ENCODE measurements around the gene B4GALNT3.

Gene B4GALNT3

GRCh38 chr12:559906-560455 is 100.2 kb downstream of the B4GALNT3 start:
- DNase-seq (ENCODE audit: low read depth) = no peak

DNA sequence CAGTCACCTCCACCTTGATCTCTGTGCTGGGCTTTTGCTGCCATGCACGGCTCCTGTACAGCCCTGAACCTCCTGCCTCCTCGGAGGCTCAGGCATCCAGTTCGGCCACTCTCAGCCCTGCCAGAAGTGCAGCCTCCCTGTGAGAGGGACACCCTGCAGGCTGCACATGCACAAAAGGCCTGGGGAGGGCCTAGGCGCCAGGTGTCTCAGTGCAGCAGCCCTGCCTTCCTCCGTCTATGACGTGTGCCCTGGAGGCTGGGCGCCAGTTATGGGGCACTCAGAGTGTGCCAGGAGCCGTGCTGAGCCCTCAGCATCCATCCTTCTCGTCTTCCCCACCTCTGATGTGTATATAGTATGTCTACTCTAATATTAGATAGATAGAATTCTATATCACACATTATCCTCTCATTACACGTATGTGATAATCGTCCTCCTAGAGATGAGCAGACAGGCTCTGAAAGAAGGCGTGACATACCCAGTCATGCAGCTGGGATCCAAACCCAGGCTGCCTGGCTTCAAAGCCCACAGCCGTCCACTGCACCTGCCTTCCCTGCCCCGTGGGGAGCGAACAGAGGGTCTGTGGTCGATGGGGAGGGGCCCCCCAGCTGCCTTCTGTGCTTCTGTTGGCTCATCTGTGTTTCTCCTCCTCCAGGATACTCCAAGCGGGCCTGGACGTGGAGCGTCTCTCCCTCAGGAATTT is 101.1 kb downstream of the B4GALNT3 start:
- no peak for DNase-seq (ENCODE audit: low read depth)

DNA sequence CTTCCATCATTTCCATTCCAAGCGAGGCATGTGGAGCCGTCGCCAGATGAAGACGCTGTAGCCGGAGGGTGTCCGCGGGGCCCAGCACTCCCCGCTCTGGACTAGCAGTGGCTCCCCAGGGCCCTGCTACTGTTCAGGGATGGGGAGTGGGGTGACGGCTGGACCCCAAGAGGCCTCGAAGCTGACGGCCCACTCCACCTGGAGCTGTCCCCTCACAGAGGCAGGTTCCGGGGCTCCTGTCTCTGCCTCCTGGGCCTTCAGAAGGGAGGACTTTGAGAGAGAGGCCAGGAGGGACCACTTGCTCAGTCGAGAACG is 101.6 kb downstream of the B4GALNT3 start:
- no peak for DNase-seq (ENCODE audit: low read depth)

GRCh38 chr12:561908-562593 is 102.3 kb downstream of the B4GALNT3 start:
- DNase-seq (ENCODE audit: low read depth) = no peak

DNA sequence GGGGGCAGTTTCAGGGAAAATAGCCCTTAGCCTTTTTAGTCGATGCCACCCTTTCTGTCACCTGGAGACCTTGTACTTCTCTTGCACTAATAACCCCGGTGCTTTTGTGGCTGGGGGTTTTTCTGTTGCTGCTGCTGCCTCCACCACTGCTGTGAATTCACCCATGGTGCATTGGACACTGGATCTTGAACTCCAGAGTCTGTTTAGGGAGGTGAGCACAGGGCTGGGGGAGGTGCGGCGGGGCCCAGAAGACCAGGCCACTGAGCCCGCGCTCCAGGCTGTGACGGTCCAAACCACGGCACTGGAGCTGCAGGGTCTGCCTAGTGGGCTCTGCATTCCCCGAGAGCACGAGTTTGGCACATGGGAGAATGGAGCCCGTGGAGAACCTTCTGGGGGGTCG is 102.9 kb downstream of the B4GALNT3 start:
- no peak for DNase-seq (ENCODE audit: low read depth)

DNA sequence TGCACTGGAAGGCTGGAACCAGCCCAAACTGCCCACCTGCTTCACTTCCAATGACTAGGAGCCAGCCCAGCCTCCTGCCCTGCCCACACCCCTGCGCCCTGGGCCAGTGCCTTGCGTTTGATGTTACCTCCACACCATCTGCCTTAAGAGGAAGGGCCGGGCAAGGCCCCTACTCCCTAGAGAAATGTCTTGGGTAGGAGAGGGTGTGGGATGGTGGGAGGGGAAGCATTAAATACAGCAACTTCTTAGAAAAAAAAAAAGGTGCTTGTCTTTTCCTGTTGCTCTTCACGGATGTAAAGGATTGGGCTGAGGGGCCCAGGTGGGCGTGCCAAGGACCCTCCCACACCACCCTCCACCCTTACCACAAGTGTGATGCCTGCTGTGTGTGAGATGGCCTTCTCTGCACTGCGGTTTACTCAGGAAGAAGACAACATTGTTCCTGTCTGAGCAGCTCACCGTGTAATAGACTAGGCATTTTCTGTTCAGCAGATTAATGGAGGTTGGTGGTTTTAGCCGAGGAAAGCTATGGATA is 103.6 kb downstream of the B4GALNT3 start:
- DNase-seq (ENCODE audit: low read depth) = no peak

DNA sequence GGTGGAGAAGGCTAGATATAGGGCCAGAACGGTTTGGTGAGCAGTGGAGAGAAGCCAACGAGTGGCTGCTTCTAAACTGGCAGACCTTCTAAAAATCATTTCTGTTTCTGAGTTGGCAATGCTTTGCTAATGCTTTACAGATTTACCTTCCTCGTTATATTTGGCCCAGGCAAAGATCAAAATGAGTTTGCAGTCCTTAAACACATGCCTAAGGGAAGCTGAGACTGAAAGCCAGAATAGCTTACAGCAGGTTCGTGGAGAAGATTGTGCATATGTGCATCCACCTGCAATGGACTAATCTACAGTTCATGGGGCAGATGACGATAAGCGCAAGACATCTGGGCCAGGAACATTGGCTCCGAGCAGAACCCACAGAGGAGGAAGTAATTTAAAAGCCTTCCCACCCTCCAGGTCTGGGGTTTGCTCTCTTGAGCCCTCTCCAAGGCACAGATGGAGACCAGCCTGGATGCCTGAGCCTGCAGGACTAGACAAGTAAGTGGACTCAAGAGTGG is 104.1 kb downstream of the B4GALNT3 start:
- no peak for DNase-seq (ENCODE audit: low read depth)

DNA sequence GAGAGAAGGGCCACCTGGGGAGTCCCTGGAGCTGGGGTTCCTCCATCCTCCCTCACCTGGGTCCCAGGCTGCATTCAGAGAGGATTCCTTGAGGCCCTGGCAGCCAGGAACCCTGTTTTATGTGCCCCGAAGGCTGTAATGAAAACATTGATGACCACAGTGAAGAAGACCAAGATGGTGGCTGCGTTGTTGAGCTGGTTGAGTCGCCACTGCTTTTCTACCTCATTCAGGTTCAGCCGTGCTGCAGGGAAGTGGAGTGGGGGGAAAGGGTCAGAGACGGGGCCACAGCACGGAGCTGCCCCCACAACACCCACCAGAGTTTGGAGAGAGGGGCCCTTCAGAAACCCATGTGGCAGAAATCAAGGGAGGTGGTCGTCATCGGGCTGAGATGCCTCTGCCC is 105.4 kb downstream of the B4GALNT3 start:
- DNase-seq (ENCODE audit: low read depth) = no peak

DNA sequence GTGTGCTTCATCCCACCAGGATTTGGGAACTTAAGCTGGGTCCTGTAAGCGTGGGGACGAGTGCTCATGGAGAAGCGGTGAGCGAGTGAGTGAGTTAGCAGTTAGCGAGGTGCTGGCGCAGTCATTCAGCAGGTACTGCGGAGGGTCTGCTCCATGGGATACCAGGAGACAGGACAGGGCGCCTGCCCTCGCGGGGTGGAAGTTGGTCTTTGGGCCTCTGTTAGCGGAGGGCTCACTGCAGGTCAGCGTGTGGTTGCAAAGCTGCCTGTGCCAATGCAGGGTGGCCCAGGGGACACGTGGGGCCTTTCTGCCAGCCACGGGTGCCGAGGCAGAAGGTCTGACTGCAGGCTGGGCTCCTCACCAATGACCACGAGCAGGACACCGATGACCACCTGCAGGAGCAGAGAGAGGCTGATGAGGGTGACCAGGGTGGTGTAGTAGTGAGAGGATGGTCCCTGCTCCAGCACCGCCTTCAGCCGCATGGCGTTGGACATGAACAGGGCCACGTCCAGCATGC is 105.9 kb downstream of the B4GALNT3 start:
- no peak for DNase-seq (ENCODE audit: low read depth)

- DNase-seq (ENCODE audit: low read depth) = no peak
These were observed 108.7 kb downstream of the B4GALNT3 start for GRCh38 chr12:568486-568885.

DNA sequence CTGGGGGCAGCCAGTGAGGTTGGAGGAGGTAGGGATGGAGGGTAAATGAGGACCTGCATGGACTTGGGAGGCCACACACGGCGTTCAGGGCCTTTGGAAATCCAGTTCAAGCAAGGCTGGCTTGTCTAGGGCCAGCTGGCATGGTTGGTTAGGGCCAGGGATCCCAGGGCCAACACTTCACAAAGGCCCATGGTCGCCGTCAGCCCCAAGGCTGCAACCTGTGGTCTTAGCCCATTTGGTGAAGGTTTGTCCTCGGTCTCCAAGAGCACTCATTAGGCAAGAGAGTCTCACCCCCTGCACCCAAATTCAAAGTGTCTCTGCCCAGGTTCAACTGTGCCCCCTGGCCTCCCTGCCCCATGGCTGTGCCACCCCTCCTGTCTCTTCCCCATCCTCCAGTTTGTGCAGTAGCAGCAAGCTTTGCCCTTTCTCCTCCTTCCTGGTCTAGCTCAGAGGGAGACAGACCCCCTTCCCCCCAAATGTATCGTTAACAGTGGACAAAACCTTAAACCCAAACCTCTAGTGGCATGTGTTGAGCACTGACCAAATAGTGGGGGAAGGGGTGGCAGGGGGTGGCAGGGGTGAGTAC is 109.4 kb downstream of the B4GALNT3 start:
- no peak for DNase-seq (ENCODE audit: low read depth)

GRCh38 chr12:569803-570434 is 110.2 kb downstream of the B4GALNT3 start:
- no peak for DNase-seq (ENCODE audit: low read depth)

GRCh38 chr12:570435-570920 is 110.7 kb downstream of the B4GALNT3 start:
- no peak for DNase-seq (ENCODE audit: low read depth)

DNA sequence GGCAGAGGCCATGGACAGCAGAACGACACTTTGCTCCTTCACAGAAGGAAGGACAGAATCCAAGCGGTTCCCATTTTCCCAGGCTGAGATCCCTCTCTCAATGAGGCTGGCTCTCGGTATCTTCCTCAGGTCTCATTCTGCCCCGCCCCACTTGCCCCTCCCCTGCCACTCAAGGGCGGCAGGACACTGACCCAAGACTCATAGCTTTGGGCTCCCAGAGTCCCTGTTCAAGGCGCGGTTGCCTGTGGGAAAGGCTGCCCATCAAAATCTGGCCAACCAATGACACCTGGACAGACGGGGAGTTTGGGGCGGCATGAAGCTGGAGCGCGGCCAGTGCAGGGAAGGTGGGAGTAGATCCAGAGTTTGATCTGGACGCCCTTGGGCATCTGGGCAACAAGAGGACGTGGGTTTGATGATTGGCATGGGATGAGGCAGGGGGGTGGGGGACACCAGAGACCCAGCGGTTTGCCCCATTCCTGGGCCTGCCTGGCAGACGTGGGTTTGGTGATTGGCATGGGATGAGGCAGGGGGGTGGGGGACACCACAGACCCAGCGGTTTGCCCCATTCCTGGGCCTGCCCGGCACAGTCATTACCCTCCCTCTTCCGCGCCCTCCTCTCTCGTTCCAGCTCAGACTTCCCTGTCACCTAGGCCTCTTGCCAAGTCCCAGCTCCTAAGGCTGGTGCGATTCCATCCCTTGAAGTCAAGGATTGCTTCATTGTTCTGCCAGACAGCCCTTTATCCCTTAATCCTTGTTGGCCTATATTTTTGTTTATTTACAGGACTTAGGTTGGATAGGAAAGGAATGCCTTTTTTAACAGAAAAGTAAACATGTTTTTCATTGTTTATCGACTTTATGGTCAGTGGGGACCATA is 111.4 kb downstream of the B4GALNT3 start:
- DNase-seq (ENCODE audit: low read depth) = no peak

- no peak for DNase-seq (ENCODE audit: low read depth)
These were observed 112.2 kb downstream of the B4GALNT3 start for GRCh38 chr12:571795-572531.

DNA sequence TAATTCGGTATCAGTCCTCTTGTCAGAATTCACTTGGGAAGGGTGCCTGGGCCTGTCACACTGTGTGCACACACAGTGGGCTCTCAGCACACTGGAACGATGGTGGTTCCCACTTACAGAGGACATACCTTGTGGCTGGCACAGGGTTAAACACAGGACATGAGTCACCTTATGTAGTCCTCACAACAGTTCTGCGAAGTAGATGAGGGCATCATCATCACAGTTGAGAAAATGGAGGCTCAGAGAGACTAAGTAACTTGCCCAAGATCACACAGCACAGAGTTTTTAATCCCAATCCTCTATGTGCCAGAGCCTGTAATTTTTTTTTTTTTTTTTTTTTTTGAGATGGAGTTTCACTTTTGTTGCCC is 112.8 kb downstream of the B4GALNT3 start:
- DNase-seq (ENCODE audit: low read depth) = no peak

DNA sequence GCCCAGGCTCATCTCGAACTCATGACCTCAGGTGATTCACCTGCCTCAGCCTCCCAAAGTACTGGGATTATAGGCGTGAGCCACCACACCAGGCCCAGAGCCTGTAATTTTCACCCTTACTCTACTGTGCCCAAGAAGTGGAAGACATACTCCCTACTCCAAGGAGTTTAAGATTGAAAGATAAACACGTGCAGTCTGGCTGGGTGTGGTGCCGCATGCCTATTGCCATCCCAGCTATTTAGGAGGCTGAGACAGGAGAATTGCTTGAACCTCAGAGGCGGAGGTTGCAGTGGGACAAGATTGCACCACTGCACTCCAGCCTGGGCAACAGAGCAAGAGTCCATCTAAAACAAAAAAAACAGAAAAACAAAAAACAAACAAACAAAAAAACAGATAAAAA is 113.5 kb downstream of the B4GALNT3 start:
- no peak for DNase-seq (ENCODE audit: low read depth)

DNA sequence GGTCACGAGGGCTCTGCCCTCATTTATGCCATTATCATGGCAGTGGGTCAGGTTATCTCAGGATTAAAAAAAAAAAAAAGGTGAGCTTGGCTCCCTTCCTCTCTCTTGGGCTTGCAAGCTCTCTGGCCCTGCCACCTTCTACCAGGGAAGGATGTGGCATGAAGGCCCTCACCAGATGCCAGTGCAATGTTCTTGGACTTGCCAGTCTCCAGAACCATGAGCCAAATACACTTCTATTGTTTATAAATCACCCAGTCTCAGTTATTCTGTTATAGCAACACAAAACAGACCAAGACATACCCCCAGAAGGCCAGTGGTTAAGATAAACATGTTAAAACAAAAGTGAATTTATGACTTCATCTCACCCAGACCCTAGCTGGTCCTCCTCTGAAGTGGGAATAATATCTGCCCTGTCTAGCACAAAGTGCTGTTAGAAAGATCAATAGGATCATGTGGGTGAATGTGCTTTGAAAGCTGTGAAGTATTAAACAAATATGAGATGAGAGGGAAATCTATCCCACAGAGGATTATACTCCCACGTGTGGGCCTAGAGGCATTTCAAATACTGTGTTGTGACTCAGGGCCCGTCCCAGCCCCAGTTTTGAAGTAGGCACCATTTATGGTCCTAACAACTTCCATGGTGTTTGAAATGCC is 114.9 kb downstream of the B4GALNT3 start:
- DNase-seq (ENCODE audit: low read depth) = no peak

- no peak for DNase-seq (ENCODE audit: low read depth)
These were observed 115.4 kb downstream of the B4GALNT3 start for GRCh38 chr12:575129-575502.
